Neural progenitor cell (in vitro differentiated cells): ENCODE results near the gene CD19.

Experiments used
- EZH2 ChIP-seq: fragments of 200-600 bp; sonication (generic); IDR thresholded peaks from 2 replicates; pipeline ENCODE4 v1.6.1; 2017; ENCODE audit warnings: antibody characterized with exemption, mild to moderate bottlenecking, moderate library complexity
- EZH2phosphoT487 ChIP-seq: fragments of 200-600 bp; sonication (generic); IDR thresholded peaks from 2 replicates; pipeline ENCODE4 v1.6.1; 2017; ENCODE audit warnings: antibody characterized with exemption

DNA sequence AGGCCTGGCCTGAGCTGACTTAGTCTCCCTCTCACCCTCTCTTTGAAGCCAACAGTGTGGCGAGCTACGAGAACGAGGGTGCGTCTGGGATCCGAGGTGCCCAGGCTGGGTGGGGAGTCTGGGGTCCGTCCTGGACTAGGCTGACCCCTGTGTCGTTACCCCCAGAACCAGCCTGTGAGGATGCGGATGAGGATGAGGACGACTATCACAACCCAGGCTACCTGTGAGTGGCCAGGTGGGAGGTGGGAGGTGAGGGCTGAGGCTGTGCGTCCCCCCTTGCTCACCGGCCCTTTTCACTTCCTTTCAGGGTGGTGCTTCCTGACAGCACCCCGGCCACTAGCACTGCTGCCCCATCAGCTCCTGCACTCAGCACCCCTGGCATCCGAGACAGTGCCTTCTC lies 54.7 kb downstream of the CD19 start:
- TF ChIP-seq EZH2phosphoT487 (no peak), EZH2 (no peak)
